Activated T-helper 17 cell treated with anti-CD3 and anti-CD28 coated beads, Interleukin-2, amount 50 U/mL, for 72 hours (primary cell): ENCODE measurements around the gene DNHD1. TPM values are rescaled to one million over a fixed set of nuclear protein-coding genes. Genes with fewer than 3 reads are reported as not detected.

Experiments used
- ATAC-seq: fragments of 150-1000 bp; cut with Tn5 transposase; replicated peaks from 2 replicates; pipeline ENCODE4 v1.10.0; 2021; ENCODE audit warnings: mild to moderate bottlenecking, moderate library complexity
- H3K27ac Mint-ChIP-seq: one replicate; pipeline ENCODE4 v1.8.0; 2022; ENCODE audit warnings: mixed read lengths
- H3K27me3 Mint-ChIP-seq: one replicate; pipeline ENCODE4 v1.8.0; 2022; ENCODE audit warnings: mixed read lengths
- H3K36me3 Mint-ChIP-seq: one replicate; pipeline ENCODE4 v1.8.0; 2022; ENCODE audit warnings: low read depth, mild to moderate bottlenecking, mixed read lengths
- H3K4me1 Mint-ChIP-seq: one replicate; pipeline ENCODE4 v1.8.0; 2022; ENCODE audit warnings: mixed read lengths
- H3K4me3 Mint-ChIP-seq: one replicate; pipeline ENCODE4 v1.8.0; 2022; ENCODE audit warnings: mild to moderate bottlenecking, mixed read lengths
- H3K9me3 Mint-ChIP-seq: one replicate; pipeline ENCODE4 v1.8.0; 2022; ENCODE audit warnings: mixed read lengths
- total RNA-seq, 2 donors: library from RNA; stranded (reverse); gene quantifications; one replicate each; pipeline ENCODE4 v1.2.3, GENCODE V29; 2022

Gene DNHD1
- total RNA-seq, 2 donors from 2014 or later: 25.2 to 39.3 TPM

DNA sequence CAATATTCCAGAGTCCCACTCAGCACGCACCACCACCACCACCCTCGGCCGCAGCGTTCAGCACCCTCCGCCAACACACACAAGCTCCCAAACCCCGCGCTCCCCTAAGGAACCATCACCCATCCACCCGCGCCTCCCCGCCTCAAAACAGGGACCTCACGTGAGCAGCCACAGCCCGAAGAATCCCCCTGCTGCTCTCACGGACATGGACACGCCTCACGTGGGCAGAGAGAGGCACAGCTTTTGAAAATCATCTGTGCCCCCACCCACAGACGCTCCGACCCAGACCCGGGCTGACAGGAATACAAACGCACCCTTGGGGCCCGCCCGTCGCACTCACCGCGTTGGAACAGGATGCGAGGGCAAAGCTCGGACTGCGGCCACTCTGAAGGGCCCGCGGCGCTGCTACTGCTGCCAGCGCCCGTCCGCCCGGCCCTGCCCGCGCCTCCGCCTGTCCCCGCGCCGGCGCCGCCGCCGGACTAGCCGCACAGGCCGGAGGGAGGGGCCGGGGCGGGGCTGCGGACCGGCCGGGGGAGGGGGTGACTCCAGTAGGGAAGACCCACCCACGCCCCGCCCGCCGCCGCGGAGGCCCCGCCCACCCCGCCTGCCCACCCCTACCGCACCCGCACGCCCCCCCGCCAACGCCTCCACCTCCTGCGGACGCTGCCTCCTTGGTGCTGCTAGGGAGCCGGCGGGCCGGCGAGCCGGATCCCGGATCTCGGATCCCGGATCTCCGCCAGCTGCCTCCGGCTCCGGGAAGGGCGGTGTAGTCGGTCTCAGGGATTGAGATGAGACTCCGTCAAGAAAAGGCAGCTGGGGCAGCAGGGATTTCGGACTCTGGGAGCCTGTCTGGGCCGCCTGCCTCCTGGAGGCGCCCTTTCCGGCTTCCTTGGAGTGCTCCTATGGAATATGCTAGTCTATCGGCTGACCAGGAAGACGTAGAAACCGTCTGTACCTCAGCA lies 23.3 kb upstream of the DNHD1 start, which contains the start of gene TRIM3:
TSS of gene TRIM3 (minus strand) at position 491 of the 962 bp plus-strand sequence. CDS start 8,246 bp downstream, outside the sequence.
- no peaks in the 10 kb centered on the region for H3K27me3 Mint-ChIP-seq
- peak within 1 kb of the TSS; percentile 77 for H3K4me3 Mint-ChIP-seq
- H3K4me1 Mint-ChIP-seq: peaks cover 6% of the 10 kb centered on the region
- H3K9me3 Mint-ChIP-seq: no peaks in the 10 kb centered on the region
- H3K36me3 Mint-ChIP-seq: peaks cover 24% of the 10 kb centered on the region
- H3K27ac Mint-ChIP-seq: peak within 1 kb of the TSS; percentile 79
- peak; percentile 74 for ATAC-seq

DNA sequence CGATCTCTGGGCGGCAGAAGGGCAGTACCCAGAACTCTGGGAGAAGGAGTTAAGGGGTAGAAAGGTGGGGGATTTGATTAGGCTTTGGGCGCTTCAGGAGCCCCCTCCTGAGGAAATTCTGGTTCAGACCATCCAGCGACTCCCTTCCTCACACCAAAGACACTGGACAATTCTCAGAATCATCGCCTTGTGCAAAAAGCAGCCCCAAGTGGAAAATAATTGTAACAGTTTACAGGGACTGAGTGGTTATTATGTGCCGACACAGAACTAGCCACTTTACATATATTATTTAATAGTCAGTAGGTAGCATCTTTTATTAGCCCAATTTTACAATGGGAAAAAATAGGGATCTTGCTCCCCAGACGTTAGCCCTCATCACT lies 22.7 kb upstream of the DNHD1 start:
- ATAC-seq: no peak
- Mint-ChIP-seq H3K27ac (peak overlapping the region; percentile 63), H3K4me3 (peak overlapping the region; percentile 77), H3K9me3 (no peaks in the 10 kb centered on the region), H3K27me3 (no peaks in the 10 kb centered on the region), H3K36me3 (peaks cover 31% of the 10 kb centered on the region), H3K4me1 (peaks cover 6% of the 10 kb centered on the region)

DNA sequence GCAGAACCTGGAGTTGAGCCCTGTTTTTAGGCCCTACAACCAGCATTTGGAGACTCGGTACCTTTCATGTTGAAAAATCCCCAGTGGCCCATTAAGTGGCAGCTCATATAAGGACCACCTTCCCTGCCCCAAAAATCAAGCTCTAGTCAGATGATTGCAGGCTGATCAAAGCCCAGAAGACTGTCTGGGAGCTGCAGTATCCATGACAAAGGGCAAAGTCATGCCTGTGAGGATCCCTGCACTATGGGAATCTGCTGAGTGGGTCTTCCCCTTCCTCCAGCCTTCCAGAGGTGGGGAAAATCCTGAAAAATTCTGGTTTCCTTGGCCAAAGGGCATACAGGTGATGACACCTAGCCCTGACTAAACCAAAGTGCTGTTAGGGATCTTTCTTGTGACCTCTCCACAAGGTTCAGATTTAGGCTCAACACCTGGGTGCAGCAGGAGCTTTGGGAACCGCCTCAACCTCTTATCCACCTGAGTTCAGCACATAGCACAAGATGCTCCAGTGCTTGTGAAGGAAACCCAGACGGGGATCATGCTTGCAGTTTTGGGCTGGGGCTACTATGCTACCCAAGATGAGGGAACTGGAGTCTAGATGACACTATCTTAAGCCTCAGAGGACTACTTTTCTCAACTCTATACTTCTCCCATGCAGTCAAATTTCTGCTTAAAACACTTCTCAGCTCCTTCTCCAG lies 22.1 kb upstream of the DNHD1 start:
- peaks cover 6% of the 10 kb centered on the region for H3K4me1 Mint-ChIP-seq
- no peaks in the 10 kb centered on the region for H3K9me3 Mint-ChIP-seq
- H3K4me3 Mint-ChIP-seq: peak overlapping the region; percentile 77
- peak overlapping the region; percentile 63 for H3K27ac Mint-ChIP-seq
- no peak for ATAC-seq
- no peaks in the 10 kb centered on the region for H3K27me3 Mint-ChIP-seq
- peaks cover 36% of the 10 kb centered on the region for H3K36me3 Mint-ChIP-seq

DNA sequence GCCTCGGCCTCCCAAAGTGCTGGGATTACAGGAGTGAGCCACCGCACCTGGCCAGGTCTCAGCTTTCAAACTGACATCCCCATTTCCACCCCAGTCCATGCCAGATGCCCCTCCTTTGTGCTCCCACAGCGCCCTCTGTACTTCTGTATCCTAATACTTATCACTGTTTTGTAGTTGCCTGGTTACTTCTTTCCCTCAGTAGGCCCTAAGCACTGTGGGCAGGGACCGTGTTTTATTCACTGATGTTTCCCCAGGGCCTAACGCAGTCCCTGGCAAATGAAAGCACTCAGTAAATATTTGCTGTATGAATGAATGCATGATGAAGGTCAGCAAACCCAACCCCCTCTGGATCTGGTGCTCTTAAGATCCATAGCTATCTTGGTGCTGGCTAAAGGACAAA lies 21.1 kb upstream of the DNHD1 start:
- H3K4me1 Mint-ChIP-seq: peaks cover 10% of the 10 kb centered on the region
- H3K27me3 Mint-ChIP-seq: no peaks in the 10 kb centered on the region
- peaks cover 45% of the 10 kb centered on the region for H3K36me3 Mint-ChIP-seq
- ATAC-seq: no peak
- no peaks in the 10 kb centered on the region for H3K9me3 Mint-ChIP-seq
- H3K27ac Mint-ChIP-seq: no peak overlapping the region
- no peak overlapping the region for H3K4me3 Mint-ChIP-seq

DNA sequence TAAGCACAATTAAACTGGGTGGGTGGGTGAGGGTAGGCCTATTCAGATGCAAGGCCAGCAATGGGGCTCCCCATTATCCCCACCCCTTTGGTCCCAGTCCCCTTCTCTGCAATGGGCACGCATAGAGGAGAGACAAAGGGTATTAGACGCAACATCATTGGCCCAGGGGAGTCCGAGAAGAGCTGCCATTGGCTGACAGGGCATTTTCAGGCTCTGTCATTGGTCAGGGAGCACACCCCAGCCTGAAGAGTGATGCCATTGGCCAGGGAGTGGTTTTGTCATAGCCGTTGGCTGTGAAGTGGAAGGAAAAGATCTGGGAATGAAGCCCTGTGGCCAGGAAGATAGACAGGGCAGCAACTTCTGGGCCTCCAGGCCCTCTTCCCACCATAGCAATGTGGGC lies 20.5 kb upstream of the DNHD1 start:
- no peaks in the 10 kb centered on the region for H3K27me3 Mint-ChIP-seq
- no peak for ATAC-seq
- H3K9me3 Mint-ChIP-seq: no peaks in the 10 kb centered on the region
- H3K27ac Mint-ChIP-seq: no peak overlapping the region
- no peak overlapping the region for H3K4me3 Mint-ChIP-seq
- peaks cover 51% of the 10 kb centered on the region for H3K36me3 Mint-ChIP-seq
- H3K4me1 Mint-ChIP-seq: peaks cover 10% of the 10 kb centered on the region

DNA sequence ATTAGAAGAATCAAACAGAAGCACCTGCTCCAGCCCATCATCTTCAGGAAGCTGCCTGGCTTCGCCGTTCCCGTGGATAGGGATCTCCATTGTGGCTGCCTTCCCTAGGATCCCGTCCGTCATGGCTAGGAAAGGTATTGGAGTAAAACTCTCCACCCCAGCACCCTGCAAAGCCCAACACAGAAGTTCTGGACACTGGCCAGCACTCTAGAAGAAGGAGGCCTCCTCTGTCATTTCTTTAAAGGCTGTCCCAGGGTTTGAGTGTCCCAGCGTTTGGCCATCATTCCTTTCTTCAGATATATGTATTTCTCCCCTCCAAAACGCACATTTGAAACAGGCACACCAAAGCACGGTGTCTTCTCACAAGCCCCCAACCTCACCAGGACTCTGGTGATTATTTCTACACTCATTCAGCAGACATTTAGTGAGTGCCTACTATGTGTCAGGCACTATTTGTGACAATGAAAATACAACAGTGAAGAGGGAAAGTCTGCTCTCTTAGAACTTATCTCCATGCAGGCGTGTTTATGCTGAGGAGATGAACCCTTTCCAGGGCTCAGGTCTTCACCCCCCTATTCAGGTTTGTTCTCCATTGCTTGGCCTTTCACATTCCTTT lies 16.7 kb upstream of the DNHD1 start:
- H3K9me3 Mint-ChIP-seq: no peaks in the 10 kb centered on the region
- H3K36me3 Mint-ChIP-seq: peaks cover 70% of the 10 kb centered on the region

DNA sequence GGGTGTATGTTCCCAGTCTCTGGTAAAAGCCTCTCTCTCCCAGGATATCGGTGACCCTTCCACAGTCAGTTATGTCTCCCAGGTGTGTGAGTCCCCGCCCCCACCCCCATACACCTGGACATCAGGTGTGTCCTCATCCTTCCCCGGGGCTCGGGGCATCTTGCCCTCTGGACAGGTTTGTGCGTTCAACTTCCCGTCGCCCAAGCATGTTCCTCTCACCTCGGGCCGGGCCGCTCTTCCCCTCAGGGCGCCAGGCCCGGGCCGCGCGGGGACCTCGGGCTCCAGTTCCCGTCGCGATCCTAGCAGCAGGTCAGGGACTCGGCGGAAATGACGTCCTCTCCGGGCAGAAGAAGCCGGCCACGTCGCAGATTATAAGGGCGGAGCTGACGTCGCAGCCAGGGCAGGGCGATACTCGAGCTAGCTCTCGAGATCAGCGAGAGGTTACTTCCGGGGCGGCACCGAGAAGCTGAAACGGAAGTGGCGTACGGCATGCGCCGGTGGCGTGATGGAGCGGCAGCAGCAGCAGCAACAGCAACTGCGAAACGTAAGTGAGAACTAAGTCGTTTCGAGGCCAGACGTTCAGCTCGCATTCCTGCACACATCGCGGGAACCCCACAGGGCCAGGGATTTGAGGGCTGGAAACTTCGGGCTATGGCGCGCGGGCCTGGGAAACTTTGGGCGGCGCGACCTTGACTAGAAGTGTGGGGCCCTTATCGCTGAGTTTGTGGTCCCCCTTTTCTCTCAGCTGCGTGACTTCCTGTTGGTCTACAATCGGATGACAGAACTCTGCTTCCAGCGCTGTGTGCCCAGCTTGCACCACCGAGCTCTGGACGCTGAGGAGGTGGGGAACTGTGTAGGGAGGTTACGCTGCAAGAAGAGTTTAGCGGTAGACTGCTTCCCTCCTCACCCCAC lies 15.8 kb upstream of the DNHD1 start, which contains the start of the genes ARFIP2 and TIMM10B:
TSS of gene ARFIP2 (minus strand) at position 320 of the 912 bp plus-strand sequence. CDS start 910 bp downstream, outside the sequence.
TSS of gene TIMM10B (plus strand) at position 490 of the 912 bp plus-strand sequence. CDS start at position 506, 16 bp downstream.
- H3K27me3 Mint-ChIP-seq: no peaks in the 10 kb centered on the region
- H3K9me3 Mint-ChIP-seq: no peaks in the 10 kb centered on the region
- peak within 1 kb of the TSS; percentile 92 for H3K4me3 Mint-ChIP-seq

More for the DNA sequence above, 16.7 kb upstream of the DNHD1 start:
- no peak for ATAC-seq
- Mint-ChIP-seq H3K4me1 (peaks cover 16% of the 10 kb centered on the region), H3K27me3 (no peaks in the 10 kb centered on the region), H3K4me3 (peak overlapping the region; percentile 92), H3K27ac (peak overlapping the region; percentile 97)

DNA sequence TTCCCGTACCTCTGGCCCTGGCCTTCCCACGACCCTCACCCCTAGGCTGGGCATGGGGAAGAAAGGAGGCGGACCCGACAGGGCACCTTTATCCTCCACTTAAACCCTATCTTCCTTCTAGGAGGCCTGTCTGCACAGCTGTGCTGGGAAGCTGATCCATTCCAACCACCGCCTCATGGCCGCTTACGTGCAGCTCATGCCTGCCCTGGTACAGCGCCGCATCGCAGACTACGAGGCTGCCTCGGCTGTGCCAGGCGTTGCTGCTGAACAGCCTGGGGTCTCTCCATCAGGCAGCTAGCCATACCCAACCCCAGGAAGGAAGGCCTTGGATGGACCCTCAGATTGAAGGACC lies 15.2 kb upstream of the DNHD1 start:
- Mint-ChIP-seq H3K9me3 (no peaks in the 10 kb centered on the region), H3K36me3 (peaks cover 64% of the 10 kb centered on the region), H3K4me1 (peaks cover 16% of the 10 kb centered on the region), H3K27me3 (no peaks in the 10 kb centered on the region), H3K4me3 (peak overlapping the region; percentile 92), H3K27ac (peak overlapping the region; percentile 97)
- ATAC-seq: no peak

More for the DNA sequence above, 15.8 kb upstream of the DNHD1 start, which contains the start of the genes ARFIP2 and TIMM10B:
- ATAC-seq: peak; percentile 99
- Mint-ChIP-seq H3K36me3 (peaks cover 70% of the 10 kb centered on the region), H3K27ac (peak within 1 kb of the TSS; percentile 97), H3K4me1 (peaks cover 16% of the 10 kb centered on the region)

DNA sequence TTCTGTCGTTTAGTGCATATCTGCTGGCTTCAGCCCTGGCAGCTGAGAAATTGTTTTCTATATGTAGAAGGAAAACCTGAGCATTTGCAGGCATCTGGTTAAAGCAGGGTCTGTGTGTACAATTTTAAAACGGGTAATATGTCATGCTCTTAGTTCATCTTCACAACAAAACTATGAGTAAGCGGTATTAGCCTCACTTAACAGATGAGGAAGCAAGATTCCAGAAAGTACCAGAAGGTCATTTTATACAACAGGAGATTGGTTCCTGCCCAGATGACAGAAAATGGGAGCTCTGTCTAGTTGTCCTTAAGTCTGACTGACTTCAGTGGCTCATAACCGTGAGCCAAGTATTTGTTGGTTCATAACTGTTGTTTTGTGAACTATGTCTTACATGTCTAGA lies 14.6 kb upstream of the DNHD1 start:
- no peaks in the 10 kb centered on the region for H3K9me3 Mint-ChIP-seq
- H3K4me1 Mint-ChIP-seq: peaks cover 16% of the 10 kb centered on the region
- no peaks in the 10 kb centered on the region for H3K27me3 Mint-ChIP-seq
- no peak for ATAC-seq
- H3K27ac Mint-ChIP-seq: peak overlapping the region; percentile 97
- peak overlapping the region; percentile 92 for H3K4me3 Mint-ChIP-seq
- H3K36me3 Mint-ChIP-seq: peaks cover 59% of the 10 kb centered on the region

DNA sequence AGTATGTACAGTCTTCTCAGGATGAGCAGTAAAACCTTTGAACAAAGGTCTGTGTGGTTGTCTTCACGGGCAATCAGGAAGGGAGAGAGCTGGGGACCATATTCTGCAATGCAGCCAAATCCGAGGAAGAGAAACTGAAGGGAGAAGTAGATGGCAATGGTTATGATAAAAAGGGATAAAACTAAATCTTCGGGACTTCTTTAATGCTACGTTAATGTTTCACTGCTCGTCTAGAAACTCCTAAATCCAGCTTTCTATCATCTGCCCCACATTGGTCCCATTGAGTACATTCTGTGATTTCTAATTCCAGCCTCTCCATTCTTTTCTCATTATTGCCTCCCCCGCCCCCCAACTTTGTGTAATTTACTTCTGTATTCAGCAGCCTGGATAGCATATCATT lies 14.1 kb upstream of the DNHD1 start:
- H3K9me3 Mint-ChIP-seq: no peaks in the 10 kb centered on the region
- H3K4me1 Mint-ChIP-seq: peaks cover 16% of the 10 kb centered on the region
- H3K27me3 Mint-ChIP-seq: no peaks in the 10 kb centered on the region
- H3K36me3 Mint-ChIP-seq: peaks cover 54% of the 10 kb centered on the region
- ATAC-seq: no peak
- H3K27ac Mint-ChIP-seq: peak overlapping the region; percentile 97
- H3K4me3 Mint-ChIP-seq: peak overlapping the region; percentile 92

DNA sequence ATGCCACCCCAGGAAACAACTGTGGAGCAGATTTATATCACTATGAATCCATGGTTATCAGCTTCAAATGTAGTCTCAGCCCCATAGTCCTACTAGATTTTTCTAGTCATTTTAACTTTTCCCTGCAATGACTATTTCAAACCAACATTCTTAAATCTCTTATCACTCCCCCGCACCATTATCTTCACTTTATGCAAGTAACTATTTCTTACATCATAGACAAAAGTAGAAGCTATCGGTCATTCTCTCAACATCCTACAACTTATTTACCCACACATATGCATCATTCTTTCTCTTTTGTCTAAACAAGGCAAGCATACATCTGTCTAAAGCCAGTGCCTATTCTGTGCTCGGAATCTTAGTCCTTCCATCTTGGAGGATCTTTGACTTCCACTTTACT lies 11.4 kb upstream of the DNHD1 start:
- H3K4me1 Mint-ChIP-seq: peaks cover 13% of the 10 kb centered on the region
- no peaks in the 10 kb centered on the region for H3K9me3 Mint-ChIP-seq
- no peak overlapping the region for H3K4me3 Mint-ChIP-seq
- H3K27me3 Mint-ChIP-seq: no peaks in the 10 kb centered on the region
- H3K36me3 Mint-ChIP-seq: peaks cover 55% of the 10 kb centered on the region
- H3K27ac Mint-ChIP-seq: no peak overlapping the region
- no peak for ATAC-seq

DNA sequence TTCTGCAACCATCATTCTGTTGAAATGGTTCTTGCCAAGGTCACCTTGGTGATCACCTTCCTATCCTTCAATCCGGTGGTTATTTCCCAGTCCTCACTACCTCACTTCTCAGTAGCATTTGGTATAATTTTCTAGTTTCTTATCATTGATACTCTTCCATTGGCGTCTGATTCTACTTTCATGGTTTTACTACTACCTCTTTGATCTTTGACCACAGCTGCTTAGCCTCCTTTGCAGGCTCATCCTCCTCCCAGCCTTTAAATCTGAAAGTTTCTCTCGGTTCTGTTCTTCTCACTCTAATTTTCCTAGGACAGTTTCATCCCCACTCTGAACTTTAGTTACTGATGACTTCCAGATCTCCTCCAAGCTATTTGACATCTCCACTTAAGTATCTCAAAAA lies 10.8 kb upstream of the DNHD1 start:
- H3K9me3 Mint-ChIP-seq: no peaks in the 10 kb centered on the region
- peak; percentile 13 for ATAC-seq
- H3K27me3 Mint-ChIP-seq: no peaks in the 10 kb centered on the region
- no peak overlapping the region for H3K4me3 Mint-ChIP-seq
- no peak overlapping the region for H3K27ac Mint-ChIP-seq
- peaks cover 12% of the 10 kb centered on the region for H3K4me1 Mint-ChIP-seq
- H3K36me3 Mint-ChIP-seq: peaks cover 55% of the 10 kb centered on the region

DNA sequence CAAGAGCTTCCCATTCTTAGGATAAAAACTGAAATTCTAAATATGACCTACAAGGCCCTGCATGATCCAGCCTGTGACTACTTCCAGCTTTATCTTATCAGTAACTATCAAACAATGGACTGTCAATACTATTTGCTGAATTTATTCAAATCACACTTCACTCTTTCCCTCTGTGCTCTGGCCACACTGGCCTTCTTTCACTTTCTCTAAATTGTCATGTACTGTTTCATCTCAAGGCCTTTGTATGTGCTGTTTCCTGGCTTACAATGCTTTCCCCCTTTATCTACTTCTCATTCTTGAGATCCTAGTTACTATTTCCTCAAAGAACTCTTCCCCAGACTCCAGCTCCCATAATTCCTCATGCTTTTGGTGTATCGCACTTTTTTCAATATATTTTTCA lies 10.1 kb upstream of the DNHD1 start:
- Mint-ChIP-seq H3K4me1 (peaks cover 12% of the 10 kb centered on the region), H3K9me3 (no peaks in the 10 kb centered on the region), H3K36me3 (peaks cover 58% of the 10 kb centered on the region), H3K27ac (no peak overlapping the region), H3K4me3 (no peak overlapping the region), H3K27me3 (no peaks in the 10 kb centered on the region)
- no peak for ATAC-seq
